Measurements from ENCODE around the gene ST6GALNAC4.

DNA sequence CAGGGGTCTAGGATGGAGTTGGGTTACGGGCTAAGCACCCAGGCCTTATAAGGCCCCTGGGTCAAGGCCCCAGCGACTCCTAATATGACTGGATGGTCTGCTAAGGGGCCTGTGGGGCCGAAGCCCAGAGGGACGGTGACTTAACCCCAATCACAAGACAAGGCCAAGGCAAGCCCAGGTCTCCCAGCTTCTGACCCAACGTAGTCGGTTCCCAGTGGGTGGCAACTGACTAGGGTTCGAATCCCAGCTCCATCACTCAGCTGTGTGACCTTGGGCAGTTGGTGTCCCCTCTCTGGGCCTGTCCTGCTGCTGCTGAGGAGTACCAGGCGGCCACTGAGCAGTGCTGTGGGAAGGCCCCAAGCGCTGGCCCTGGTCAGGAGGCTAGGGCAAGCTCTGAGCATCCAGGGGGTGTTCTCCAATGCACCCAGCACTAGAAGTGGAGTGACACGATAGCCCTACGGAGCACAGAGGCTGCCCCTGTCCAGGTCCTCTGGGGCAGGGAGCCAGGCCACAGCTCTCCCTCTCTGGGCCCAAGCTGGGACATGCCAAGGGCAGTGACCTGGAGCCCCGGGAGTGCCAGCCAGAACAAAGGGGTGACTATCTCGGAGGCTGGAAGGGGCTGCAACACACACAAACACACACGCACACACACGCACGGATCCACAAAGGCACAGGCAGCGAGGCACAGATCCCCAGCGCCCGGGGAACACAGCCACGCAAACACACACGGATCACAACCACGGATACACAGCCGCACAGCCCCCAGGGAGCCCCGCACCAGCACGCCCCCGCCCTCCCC is 39.9 kb downstream of the ST6GALNAC4 start:
- no peak for TF ChIP-seq POLR2AphosphoS5 (IDR thresholded peaks at IDR 0.05)
- TF ChIP-seq, protein P1, sequence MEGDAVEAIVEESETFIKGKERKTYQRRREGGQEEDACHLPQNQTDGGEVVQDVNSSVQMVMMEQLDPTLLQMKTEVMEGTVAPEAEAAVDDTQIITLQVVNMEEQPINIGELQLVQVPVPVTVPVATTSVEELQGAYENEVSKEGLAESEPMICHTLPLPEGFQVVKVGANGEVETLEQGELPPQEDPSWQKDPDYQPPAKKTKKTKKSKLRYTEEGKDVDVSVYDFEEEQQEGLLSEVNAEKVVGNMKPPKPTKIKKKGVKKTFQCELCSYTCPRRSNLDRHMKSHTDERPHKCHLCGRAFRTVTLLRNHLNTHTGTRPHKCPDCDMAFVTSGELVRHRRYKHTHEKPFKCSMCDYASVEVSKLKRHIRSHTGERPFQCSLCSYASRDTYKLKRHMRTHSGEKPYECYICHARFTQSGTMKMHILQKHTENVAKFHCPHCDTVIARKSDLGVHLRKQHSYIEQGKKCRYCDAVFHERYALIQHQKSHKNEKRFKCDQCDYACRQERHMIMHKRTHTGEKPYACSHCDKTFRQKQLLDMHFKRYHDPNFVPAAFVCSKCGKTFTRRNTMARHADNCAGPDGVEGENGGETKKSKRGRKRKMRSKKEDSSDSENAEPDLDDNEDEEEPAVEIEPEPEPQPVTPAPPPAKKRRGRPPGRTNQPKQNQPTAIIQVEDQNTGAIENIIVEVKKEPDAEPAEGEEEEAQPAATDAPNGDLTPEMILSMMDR (IDR thresholded peaks at IDR 0.05): no peak

Data from esophagus muscularis mucosa (tissue), 3 donors.